Astrocyte (in vitro differentiated cells and primary cell): Measurements from ENCODE around the gene DDR1. TPM values are rescaled to one million over a fixed set of nuclear protein-coding genes. Genes with fewer than 3 reads are reported as not detected.

ENCODE experiments used
- DNase-seq: peaks from one replicate; pipeline ENCODE4 v3.0.0-alpha.2; 2010; ENCODE audit warnings: low read depth
- FAIRE-seq: peaks from 2 replicates; lab custom pipeline; 2011; peaks lifted over from hg19 to GRCh38; lab: Jason Lieb, UNC
- H2AFZ ChIP-seq: 2 replicates; pipeline ENCODE4 v1.6.0; 2012; ENCODE audit warnings: low read depth, low read length, inconsistent platforms
- H3K27ac ChIP-seq: 2 replicates; pipeline ENCODE4 v1.5.1; 2011; ENCODE audit warnings: low read depth, low read length, inconsistent platforms
- H3K27me3 ChIP-seq: 2 replicates; pipeline ENCODE4 v1.6.0; 2011; ENCODE audit warnings: low read length, inconsistent platforms; ENCODE audit not compliant: insufficient read depth
- H3K36me3 ChIP-seq: 2 replicates; pipeline ENCODE4 v1.5.1; 2011; ENCODE audit warnings: low read length, inconsistent platforms; ENCODE audit not compliant: insufficient read depth
- H3K4me1 ChIP-seq: 2 replicates; pipeline ENCODE4 v1.5.1; 2011; ENCODE audit warnings: low read length, inconsistent platforms; ENCODE audit not compliant: insufficient read depth
- H3K4me2 ChIP-seq: 2 replicates; pipeline ENCODE4 v1.6.0; 2012; ENCODE audit warnings: low read length, inconsistent platforms
- H3K4me3 ChIP-seq: 2 replicates; pipeline ENCODE4 v1.5.1; 2011; ENCODE audit warnings: low read depth, mild to moderate bottlenecking, low read length, inconsistent platforms; ENCODE audit not compliant: insufficient read depth
- H3K79me2 ChIP-seq: 2 replicates; pipeline ENCODE4 v1.6.0; 2012; ENCODE audit warnings: mild to moderate bottlenecking, low read length, inconsistent platforms; ENCODE audit not compliant: insufficient read depth
- H3K9ac ChIP-seq: 2 replicates; pipeline ENCODE4 v1.6.0; 2012; ENCODE audit warnings: mild to moderate bottlenecking, low read length, inconsistent platforms
- H3K9me3 ChIP-seq: 2 replicates; pipeline ENCODE4 v1.5.1; 2012; ENCODE audit warnings: low read depth, mild to moderate bottlenecking, low read length, inconsistent platforms; ENCODE audit not compliant: insufficient read depth
- H4K20me1 ChIP-seq: 2 replicates; pipeline ENCODE4 v1.6.0; 2012; ENCODE audit warnings: low read length, inconsistent platforms; ENCODE audit not compliant: insufficient read depth
- H3K27ac Mint-ChIP-seq: one replicate; pipeline ENCODE4 v1.8.0; 2021; ENCODE audit warnings: mild to moderate bottlenecking, mixed read lengths; ENCODE audit not compliant: unreplicated experiment
- H3K27me3 Mint-ChIP-seq: one replicate; pipeline ENCODE4 v1.8.0; 2021; ENCODE audit warnings: low read depth, mixed read lengths; ENCODE audit not compliant: unreplicated experiment
- H3K36me3 Mint-ChIP-seq: one replicate; pipeline ENCODE4 v1.8.0; 2021; ENCODE audit warnings: low read depth, mixed read lengths; ENCODE audit not compliant: unreplicated experiment
- H3K4me1 Mint-ChIP-seq: one replicate; pipeline ENCODE4 v1.8.0; 2021; ENCODE audit warnings: low read depth, mixed read lengths; ENCODE audit not compliant: unreplicated experiment
- H3K4me3 Mint-ChIP-seq: one replicate; pipeline ENCODE4 v1.8.0; 2021; ENCODE audit warnings: mild to moderate bottlenecking, moderate library complexity, mixed read lengths; ENCODE audit not compliant: unreplicated experiment
- H3K9me3 Mint-ChIP-seq: one replicate; pipeline ENCODE4 v1.8.0; 2021; ENCODE audit warnings: mild to moderate bottlenecking, mixed read lengths; ENCODE audit not compliant: unreplicated experiment
- EZH2 ChIP-seq: IDR thresholded peaks from 2 replicates; pipeline ENCODE4 v1.6.1; 2012; ENCODE audit warnings: mild to moderate bottlenecking, low read length, inconsistent platforms; ENCODE audit not compliant: insufficient read depth
- total RNA-seq: library from RNA; stranded (reverse); gene quantifications from 2 replicates; pipeline ENCODE4 v1.2.1, GENCODE V29; 2021
- TF ChIP-seq, protein P1 (sequence below): IDR thresholded peaks from 2 replicates; pipeline ENCODE4 v1.5.1; 2011; ENCODE audit warnings: low read depth, mild to moderate bottlenecking, inconsistent platforms, low read length, moderate library complexity; ENCODE audit not compliant: insufficient read depth

DDR1 gene
- total RNA-seq, 1 donor from 2014 or later: 144 TPM

DNA sequence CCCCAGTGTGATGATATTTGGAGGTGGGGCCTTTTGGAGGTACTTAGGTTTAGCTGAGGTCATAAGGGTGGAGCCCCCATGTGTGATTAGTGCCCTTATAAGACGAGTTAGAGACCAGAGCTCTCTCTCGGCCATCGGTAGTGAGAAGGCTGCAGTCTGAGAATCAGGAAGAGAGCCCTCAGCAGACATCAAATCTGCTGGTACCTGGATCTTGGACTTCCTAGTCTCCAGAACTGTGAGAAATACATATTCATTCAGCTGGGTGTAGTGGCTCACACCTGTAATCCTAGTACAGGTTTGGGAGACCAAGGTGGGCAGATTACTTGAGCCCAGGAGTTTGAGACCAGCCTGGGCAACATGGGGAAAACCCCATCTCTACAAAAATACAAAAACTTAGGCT is 48.7 kb upstream of the DDR1 start:
- no peak overlapping the region for H3K4me3 Mint-ChIP-seq
- peaks cover 6% of the 10 kb centered on the region for H3K27me3 Mint-ChIP-seq
- TF ChIP-seq, protein P1, sequence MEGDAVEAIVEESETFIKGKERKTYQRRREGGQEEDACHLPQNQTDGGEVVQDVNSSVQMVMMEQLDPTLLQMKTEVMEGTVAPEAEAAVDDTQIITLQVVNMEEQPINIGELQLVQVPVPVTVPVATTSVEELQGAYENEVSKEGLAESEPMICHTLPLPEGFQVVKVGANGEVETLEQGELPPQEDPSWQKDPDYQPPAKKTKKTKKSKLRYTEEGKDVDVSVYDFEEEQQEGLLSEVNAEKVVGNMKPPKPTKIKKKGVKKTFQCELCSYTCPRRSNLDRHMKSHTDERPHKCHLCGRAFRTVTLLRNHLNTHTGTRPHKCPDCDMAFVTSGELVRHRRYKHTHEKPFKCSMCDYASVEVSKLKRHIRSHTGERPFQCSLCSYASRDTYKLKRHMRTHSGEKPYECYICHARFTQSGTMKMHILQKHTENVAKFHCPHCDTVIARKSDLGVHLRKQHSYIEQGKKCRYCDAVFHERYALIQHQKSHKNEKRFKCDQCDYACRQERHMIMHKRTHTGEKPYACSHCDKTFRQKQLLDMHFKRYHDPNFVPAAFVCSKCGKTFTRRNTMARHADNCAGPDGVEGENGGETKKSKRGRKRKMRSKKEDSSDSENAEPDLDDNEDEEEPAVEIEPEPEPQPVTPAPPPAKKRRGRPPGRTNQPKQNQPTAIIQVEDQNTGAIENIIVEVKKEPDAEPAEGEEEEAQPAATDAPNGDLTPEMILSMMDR: no peak
- TF ChIP-seq EZH2: no peak
- no peak overlapping the region for H3K9ac ChIP-seq
- no peaks in the 10 kb centered on the region for H3K9me3 ChIP-seq
- no peak overlapping the region for H3K27ac Mint-ChIP-seq
- no peak for DNase-seq
- H3K36me3 Mint-ChIP-seq: no peaks in the 10 kb centered on the region
- no peak overlapping the region for H3K4me2 ChIP-seq
- no peak for FAIRE-seq
- H3K4me1 ChIP-seq: peaks cover 5% of the 10 kb centered on the region
- no peaks in the 10 kb centered on the region for H4K20me1 ChIP-seq
- H2AFZ ChIP-seq: no peak overlapping the region
- H3K27ac ChIP-seq: no peak overlapping the region
- no peaks in the 10 kb centered on the region for H3K9me3 Mint-ChIP-seq
- no peak overlapping the region for H3K4me3 ChIP-seq
- no peaks in the 10 kb centered on the region for H3K79me2 ChIP-seq
- peaks cover 2% of the 10 kb centered on the region for H3K27me3 ChIP-seq
- peaks cover under 1% of the 10 kb centered on the region for H3K4me1 Mint-ChIP-seq
- no peaks in the 10 kb centered on the region for H3K36me3 ChIP-seq

DNA sequence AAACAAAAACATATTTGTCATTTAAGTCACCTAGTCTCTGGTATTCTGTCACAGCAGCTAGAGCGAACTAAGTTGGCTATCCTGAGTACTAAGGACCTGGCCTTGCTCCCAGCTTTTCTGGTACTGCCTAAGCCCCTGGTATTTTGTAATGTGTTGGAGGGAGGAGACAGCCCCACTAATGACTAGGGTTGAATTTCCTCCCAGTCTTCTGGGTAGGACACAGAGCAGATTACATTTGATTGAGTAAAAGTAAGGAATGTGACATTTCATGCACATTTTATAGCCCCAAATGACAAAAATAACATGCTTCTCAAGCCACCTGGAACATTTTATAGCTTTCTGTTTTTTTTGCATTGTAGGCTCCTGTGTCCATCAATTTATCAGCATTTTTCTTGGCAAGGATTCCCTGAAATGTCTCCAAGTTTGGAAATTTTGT is 47.9 kb upstream of the DDR1 start:
- H4K20me1 ChIP-seq: no peaks in the 10 kb centered on the region
- peak; percentile 71 for DNase-seq

DNA sequence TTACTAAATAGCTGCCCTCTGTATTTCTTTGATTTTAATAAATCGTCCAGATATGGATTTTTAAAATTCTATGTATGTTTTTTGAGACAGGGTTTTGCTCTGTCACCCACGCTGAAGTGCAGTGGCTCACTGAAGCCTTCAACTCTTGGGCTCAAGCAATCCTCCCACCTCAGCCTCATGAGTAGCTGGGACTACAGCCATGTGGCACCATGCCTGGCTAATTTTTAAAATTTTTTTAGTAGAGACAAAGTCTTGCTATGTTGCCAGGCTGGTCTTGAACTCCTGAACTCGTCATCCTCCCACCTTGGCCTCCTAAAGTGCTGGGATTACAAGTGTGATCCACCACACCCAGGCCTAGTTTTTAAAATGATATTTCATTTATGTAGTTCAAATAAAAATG is 47.4 kb upstream of the DDR1 start:
- H3K4me1 ChIP-seq: peaks cover 5% of the 10 kb centered on the region
- TF ChIP-seq, protein P1: no peak
- TF ChIP-seq EZH2: no peak
- Mint-ChIP-seq H3K27me3 (peaks cover 6% of the 10 kb centered on the region), H3K4me3 (no peak overlapping the region), H3K27ac (no peak overlapping the region), H3K36me3 (no peaks in the 10 kb centered on the region), H3K4me1 (peaks cover 3% of the 10 kb centered on the region), H3K9me3 (no peaks in the 10 kb centered on the region)
- H3K4me2 ChIP-seq: no peak overlapping the region
- H3K36me3 ChIP-seq: no peaks in the 10 kb centered on the region
- DNase-seq (peak; percentile 33), FAIRE-seq (no peak)
- no peaks in the 10 kb centered on the region for H3K79me2 ChIP-seq
- H3K9ac ChIP-seq: no peak overlapping the region
- no peak overlapping the region for H3K4me3 ChIP-seq
- H4K20me1 ChIP-seq: no peaks in the 10 kb centered on the region
- no peaks in the 10 kb centered on the region for H3K27me3 ChIP-seq
- no peaks in the 10 kb centered on the region for H3K9me3 ChIP-seq
- H3K27ac ChIP-seq: no peak overlapping the region
- H2AFZ ChIP-seq: no peak overlapping the region

More for the DNA sequence above, 47.9 kb upstream of the DDR1 start:
- Histone ChIP-seq H3K4me3 (no peak overlapping the region), H2AFZ (no peak overlapping the region), H3K4me1 (peaks cover 5% of the 10 kb centered on the region), H3K9ac (no peak overlapping the region), H3K36me3 (no peaks in the 10 kb centered on the region), H3K27ac (no peak overlapping the region), H3K27me3 (peaks cover 2% of the 10 kb centered on the region), H3K9me3 (no peaks in the 10 kb centered on the region), H3K79me2 (no peaks in the 10 kb centered on the region), H3K4me2 (no peak overlapping the region)
- TF ChIP-seq, protein P1: no peak
- TF ChIP-seq EZH2: no peak
- H3K27ac Mint-ChIP-seq: no peak overlapping the region
- no peak for FAIRE-seq
- H3K4me1 Mint-ChIP-seq: no peaks in the 10 kb centered on the region
- H3K4me3 Mint-ChIP-seq: no peak overlapping the region
- H3K9me3 Mint-ChIP-seq: no peaks in the 10 kb centered on the region
- H3K36me3 Mint-ChIP-seq: no peaks in the 10 kb centered on the region
- H3K27me3 Mint-ChIP-seq: peaks cover 6% of the 10 kb centered on the region
